Nephron (organoid): Measurements from ENCODE around the gene HERC4.

Experiments used
- H3K27ac Mint-ChIP-seq, 3 experiments: 2 replicates each; pipeline ENCODE4 v1.8.0; 2020; ENCODE audit warnings: mixed read lengths in 3 of 3, mild to moderate bottlenecking in 2 of 3, moderate library complexity in 1 of 3
- H3K27me3 Mint-ChIP-seq: 2 replicates; pipeline ENCODE4 v1.8.0; 2021; ENCODE audit warnings: low read depth, mild to moderate bottlenecking, moderate library complexity, mixed read lengths
- H3K36me3 Mint-ChIP-seq: 2 replicates; pipeline ENCODE4 v1.8.0; 2020; ENCODE audit warnings: low read depth, mixed read lengths
- H3K4me1 Mint-ChIP-seq: 2 replicates; pipeline ENCODE4 v1.8.0; 2020; ENCODE audit warnings: mixed read lengths
- H3K4me3 Mint-ChIP-seq, 3 experiments: 2 replicates each; pipeline ENCODE4 v1.8.0; 2020; ENCODE audit warnings: mild to moderate bottlenecking in 3 of 3, mixed read lengths in 3 of 3, moderate library complexity in 2 of 3
- H3K9me3 Mint-ChIP-seq: 2 replicates; pipeline ENCODE4 v1.8.0; 2020; ENCODE audit warnings: mixed read lengths
- CTCF ChIP-seq, 3 experiments: fragments of 200-600 bp; sonication (generic); IDR thresholded peaks; one replicate each; pipeline ENCODE4 v1.5.0; 2021; ENCODE audit warnings: antibody characterized with exemption in 3 of 3; ENCODE audit not compliant: unreplicated experiment in 3 of 3

HERC4 gene

GRCh38 chr10:68112837-68113236 lies 37.8 kb upstream of the HERC4 start:
- H3K4me1 Mint-ChIP-seq: peaks cover 30% of the 10 kb centered on the region
- no peak for TF ChIP-seq CTCF (IDR thresholded peaks at IDR 0.05; ENCODE audit: unreplicated experiment in 3 of 3)
- H3K9me3 Mint-ChIP-seq: no peaks in the 10 kb centered on the region
- no peaks in the 10 kb centered on the region for H3K27me3 Mint-ChIP-seq
- H3K27ac Mint-ChIP-seq: no peak overlapping the region
- no peaks in the 10 kb centered on the region for H3K36me3 Mint-ChIP-seq
- peak overlapping the region in 1 of 3 experiments; percentile 86 for H3K4me3 Mint-ChIP-seq

- Mint-ChIP-seq H3K36me3 (no peaks in the 10 kb centered on the region), H3K27ac (peak overlapping the region in 1 of 3 experiments; percentile 27), H3K27me3 (no peaks in the 10 kb centered on the region), H3K4me3 (peak overlapping the region in 2 of 3 experiments; percentile 71 to 86), H3K9me3 (no peaks in the 10 kb centered on the region), H3K4me1 (peaks cover 37% of the 10 kb centered on the region)
- no peak for TF ChIP-seq CTCF (IDR thresholded peaks at IDR 0.05; ENCODE audit: unreplicated experiment in 3 of 3)
Observed at GRCh38 chr10:68111584-68111983, 36.5 kb upstream of the HERC4 start.

- Mint-ChIP-seq H3K4me1 (peaks cover 38% of the 10 kb centered on the region), H3K27me3 (no peaks in the 10 kb centered on the region), H3K36me3 (no peaks in the 10 kb centered on the region), H3K27ac (peak overlapping the region; percentile 37 to 74 (median 71)), H3K9me3 (no peaks in the 10 kb centered on the region), H3K4me3 (peak overlapping the region in 2 of 3 experiments; percentile 70 to 75)
- no peak for TF ChIP-seq CTCF (IDR thresholded peaks at IDR 0.05; ENCODE audit: unreplicated experiment in 3 of 3)
Observed at GRCh38 chr10:68110027-68110426, 34.9 kb upstream of the HERC4 start.

GRCh38 chr10:68109331-68109730 lies 34.2 kb upstream of the HERC4 start, which contains the start of gene MYPN:
Gene MYPN (plus strand): TSS chr10:68109488. CDS start chr10:68121439, 11,951 bp downstream.
- TF ChIP-seq CTCF (IDR thresholded peaks at IDR 0.05; ENCODE audit: unreplicated experiment in 3 of 3): no peak
- H3K9me3 Mint-ChIP-seq: no peaks in the 10 kb centered on the region
- H3K4me3 Mint-ChIP-seq: peak within 1 kb of the TSS; percentile 40 to 75 (median 70)
- no peaks in the 10 kb centered on the region for H3K27me3 Mint-ChIP-seq
- H3K27ac Mint-ChIP-seq: peak within 1 kb of the TSS; percentile 37 to 75 (median 74)
- peaks cover 38% of the 10 kb centered on the region for H3K4me1 Mint-ChIP-seq
- H3K36me3 Mint-ChIP-seq: no peaks in the 10 kb centered on the region

- Mint-ChIP-seq H3K36me3 (no peaks in the 10 kb centered on the region), H3K27me3 (no peaks in the 10 kb centered on the region), H3K9me3 (no peaks in the 10 kb centered on the region), H3K4me1 (peaks cover 38% of the 10 kb centered on the region), H3K4me3 (no peak overlapping the region), H3K27ac (no peak overlapping the region)
- no peak for TF ChIP-seq CTCF (IDR thresholded peaks at IDR 0.05; ENCODE audit: unreplicated experiment in 3 of 3)
Observed at GRCh38 chr10:68108653-68109052, 33.6 kb upstream of the HERC4 start.

- Mint-ChIP-seq H3K4me3 (peak overlapping the region in 2 of 3 experiments; percentile 59 to 72), H3K27me3 (no peaks in the 10 kb centered on the region), H3K4me1 (peaks cover 38% of the 10 kb centered on the region), H3K36me3 (no peaks in the 10 kb centered on the region), H3K9me3 (no peaks in the 10 kb centered on the region), H3K27ac (no peak overlapping the region)
- TF ChIP-seq CTCF (IDR thresholded peaks at IDR 0.05; ENCODE audit: unreplicated experiment in 3 of 3): no peak
Observed at GRCh38 chr10:68108051-68108450, 33.0 kb upstream of the HERC4 start.
